ENCODE measurements around the gene PRPH2. TPM values are rescaled to one million over a fixed set of nuclear protein-coding genes. Genes with fewer than 3 reads are reported as not detected.

PRPH2 gene
- total and polyA plus RNA-seq, 10 of the 15 experiments (the other 5 are each of a cell fraction or from before 2014, with no cell fraction given) = 0.08 TPM; not detected in 9

DNA sequence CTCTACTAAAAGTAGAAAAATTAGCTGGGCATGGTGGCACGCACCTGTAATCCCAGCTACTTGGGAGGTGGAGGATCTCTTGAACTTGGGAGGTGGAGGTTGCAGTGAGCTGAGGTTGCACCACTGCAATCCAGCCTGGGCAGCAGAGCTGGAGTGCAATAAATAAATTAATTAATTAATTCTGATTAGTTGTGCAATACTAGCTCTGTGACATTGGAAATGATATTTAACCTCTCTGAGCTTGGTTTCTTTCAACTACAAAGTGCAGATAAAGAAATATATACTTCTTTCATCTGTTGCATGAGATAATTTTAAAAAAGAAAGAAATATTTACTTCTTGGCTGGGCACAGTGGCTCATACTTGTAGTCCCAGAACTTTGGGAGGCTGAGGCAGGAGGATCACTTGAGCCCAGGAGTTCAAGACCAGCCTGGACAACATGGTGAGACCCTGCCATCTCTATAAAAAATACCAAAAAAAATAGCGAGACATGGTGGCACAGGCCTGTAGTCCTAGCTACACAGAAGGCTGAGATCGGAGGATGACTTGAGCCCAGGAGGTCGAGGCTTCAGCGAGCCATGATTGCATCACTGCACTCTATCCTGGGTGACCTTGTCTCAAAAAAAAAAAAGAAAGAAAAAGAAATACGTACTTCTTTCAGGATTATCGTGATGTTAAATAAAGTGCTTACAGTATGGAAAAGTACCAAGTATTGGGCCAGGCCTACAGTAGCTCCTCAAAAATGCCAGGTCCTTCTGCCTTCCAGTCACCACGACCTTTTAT, 39.1 kb upstream of the PRPH2 start (continued):
- TF ChIP-seq NFYA (IDR thresholded peaks at IDR 0.05; ENCODE audit: borderline replicate concordance, low read depth, low read length) (no peak), TCF7 (IDR thresholded peaks at IDR 0.05; ENCODE audit: borderline replicate concordance) (no peak), RUNX3 (IDR thresholded peaks at IDR 0.05; ENCODE audit: low read length) (no peak), CHD4 (IDR thresholded peaks at IDR 0.05) (no peak), WRNIP1 (IDR thresholded peaks at IDR 0.05; ENCODE audit: borderline replicate concordance, low read depth, low read length) (no peak), RBBP5 (conservative IDR thresholded peaks at IDR 0.05) (no peak), EGR1 (IDR thresholded peaks at IDR 0.05; ENCODE audit: borderline replicate concordance in 1 of 2, low read depth in 2 of 2, low read length in 2 of 2) (no peak), GABPA (IDR thresholded peaks at IDR 0.05; ENCODE audit: low read depth) (no peak), PAX8 (IDR thresholded peaks at IDR 0.05) (no peak)

DNA sequence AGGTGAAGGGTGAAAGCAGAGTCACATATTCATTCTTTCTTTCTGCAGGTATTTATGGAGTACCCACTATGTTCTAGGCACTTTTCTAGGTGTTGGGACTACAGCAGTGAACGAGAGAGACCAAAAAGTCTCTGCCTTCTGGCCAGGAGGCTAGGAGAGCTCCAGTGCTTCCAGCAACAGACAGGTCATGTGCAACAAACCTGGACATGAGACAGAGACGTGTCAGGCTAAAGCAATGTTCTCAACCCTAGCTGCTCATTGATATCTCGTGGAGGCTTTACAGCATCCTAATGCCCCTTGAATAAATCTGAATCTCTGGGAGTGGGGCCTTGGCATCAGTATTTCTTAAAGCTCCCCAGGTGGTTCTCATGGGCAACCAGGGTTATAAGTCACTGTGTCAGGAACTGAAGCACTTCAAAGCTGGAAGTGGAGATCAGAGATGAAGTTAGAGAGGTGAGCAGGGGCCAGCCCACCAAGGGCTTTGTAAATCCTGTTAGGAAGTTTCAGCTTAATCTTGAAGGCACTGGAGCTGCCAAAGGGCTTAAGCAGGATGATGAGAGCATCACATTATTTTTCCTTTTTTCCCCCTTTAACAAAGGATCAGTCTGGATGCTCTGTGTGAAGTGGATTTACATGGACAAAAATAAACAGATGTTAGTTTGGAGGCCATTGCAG, 36.5 kb upstream of the PRPH2 start:
- POLR2A ChIA-PET = interaction anchor here (0.9 to 1.8 kb wide), 3 partner anchors 11 to 30 kb away, joined by 3 to 10 read pairs (median 4); no protein-coding TSS in a partner anchor
- no peak for FAIRE-seq

More for the DNA sequence above, 36.5 kb upstream of the PRPH2 start:
- RAD21 ChIA-PET (ENCODE audit: unreplicated experiment) = interaction anchor here (1.4 kb wide), 1 partner anchor 11 kb away, joined by 5 read pairs; no protein-coding TSS in a partner anchor
- Histone ChIP-seq H3K9ac (ENCODE audit: control insufficient read depth, insufficient read depth, low read length) (no peak overlapping the region), H3K27me3 (replicated peaks in 1 of 2; ENCODE audit: control insufficient read depth in 2 of 2, insufficient read depth in 2 of 2, low read length in 1 of 2) (no peaks in the 10 kb centered on the region), H4K20me1 (ENCODE audit: control insufficient read depth, insufficient read depth) (no peaks in the 10 kb centered on the region), H2AFZ (ENCODE audit: control insufficient read depth, low read depth, low read length) (no peak overlapping the region), H3K4me1 (ENCODE audit: control insufficient read depth, insufficient read depth, low read length) (no peaks in the 10 kb centered on the region), H3K79me2 (ENCODE audit: control insufficient read depth, insufficient read depth, low read length) (no peaks in the 10 kb centered on the region), H3K9me3 (replicated peaks; ENCODE audit: control insufficient read depth, insufficient read depth, low read length) (no peaks in the 10 kb centered on the region), H3K4me3 (no peak overlapping the region), H3K4me2 (ENCODE audit: control insufficient read depth, insufficient read depth) (no peak overlapping the region), H3K27ac (ENCODE audit: control insufficient read depth, insufficient read depth) (no peak overlapping the region), H3K36me3 (ENCODE audit: control insufficient read depth in 2 of 2, insufficient read depth in 2 of 2, low read length in 1 of 2) (no peaks in the 10 kb centered on the region; a peak in 1 of 4 replicates)
- BruUV-seq (replicated peaks) = no TSS peak
- CTCF ChIA-PET = interaction anchor here (0.8 kb wide), 1 partner anchor 124 kb away, joined by 3 read pairs; no protein-coding TSS in a partner anchor
- SMC1A ChIA-PET (ENCODE audit: uncharacterized antibody, unreplicated experiment) = interaction anchor here (1.6 kb wide), 1 partner anchor 10 kb away, joined by 3 read pairs; no protein-coding TSS in a partner anchor
- no peak for TF ChIP-seq BMI1 (IDR thresholded peaks at IDR 0.05; ENCODE audit: borderline replicate concordance)
- 97% methylated on average over 3 of the region's 3 CpGs for WGBS (ENCODE audit: insufficient coverage, insufficient replicate concordance, low lambda C conversion rate, missing lambda C conversion rate)
- DNase-seq (ENCODE audit: low read depth, low spot score) = no peak
- no peak for ATAC-seq
- in situ Hi-C loops (cut with MboI) = no loop called here
- intact Hi-C loops (cut with micrococcal nuclease; ENCODE audit: unreplicated experiment) = no loop called here

Measured in GM12878 (cell line).